GM11168 (cell line): ENCODE results near the gene SNRPD2.
"Not testable (repeated sequence)": the region's sequence is repeated elsewhere in the genome, so short reads cannot be mapped to it uniquely, and the experiment has no call there.

Source experiments
- in situ Hi-C: fragments of 300-500 bp; cut with MboI; formaldehyde crosslinking; loops from one replicate; pipeline ENCODE4 v1.12.0; 2022; ENCODE audit warnings: low sequenced_read_pairs; ENCODE audit not compliant: unreplicated experiment

SNRPD2 gene

GRCh38 chr19:45705710-45706415, 14.1 kb upstream of the SNRPD2 start:
- in situ Hi-C loops: no loop called here

GRCh38 chr19:45705115-45705514, 13.4 kb upstream of the SNRPD2 start:
- in situ Hi-C loops: no loop called here

GRCh38 chr19:45701676-45702075, 9.9 kb upstream of the SNRPD2 start:
- in situ Hi-C loops: no loop called here

- in situ Hi-C loops: no loop called here
Measured at GRCh38 chr19:45693106-45693788, 1.5 kb upstream of the SNRPD2 start.

GRCh38 chr19:45692187-45693105, 693 bp upstream of the SNRPD2 start, which contains the start of gene QPCTL:
Gene QPCTL (plus strand): TSS chr19:45692666. CDS start chr19:45692704, 38 bp downstream.
- in situ Hi-C loops: no loop called here

- in situ Hi-C loops: no loop called here
Measured at GRCh38 chr19:45687599-45687998, 4.2 kb downstream of the SNRPD2 start.

GRCh38 chr19:45685045-45685444, 6.7 kb downstream of the SNRPD2 start:
- in situ Hi-C loops: not testable (repeated sequence)

GRCh38 chr19:45682908-45683307, 8.8 kb downstream of the SNRPD2 start:
- in situ Hi-C loops: no loop called here

- in situ Hi-C loops: no loop called here
Measured at GRCh38 chr19:45682117-45682516, 9.6 kb downstream of the SNRPD2 start.

GRCh38 chr19:45681391-45682015, 10.2 kb downstream of the SNRPD2 start:
- in situ Hi-C loops: no loop called here

- in situ Hi-C loops: no loop called here
Measured at GRCh38 chr19:45677351-45678230, 14.2 kb downstream of the SNRPD2 start.

- in situ Hi-C loops: no loop called here
Measured at GRCh38 chr19:45676851-45677263, 14.9 kb downstream of the SNRPD2 start.

- in situ Hi-C loops: no loop called here
Measured at GRCh38 chr19:45674946-45675345, 16.8 kb downstream of the SNRPD2 start.

- in situ Hi-C loops: no loop called here
Measured at GRCh38 chr19:45670670-45671453, 20.9 kb downstream of the SNRPD2 start.

- in situ Hi-C loops: no loop called here
Measured at GRCh38 chr19:45668342-45668871, 23.3 kb downstream of the SNRPD2 start.

GRCh38 chr19:45667620-45668341, 24.0 kb downstream of the SNRPD2 start, which contains the start of gene GIPR:
Gene GIPR (plus strand): TSS chr19:45668221. CDS start chr19:45669521, 1,300 bp downstream.
- in situ Hi-C loops: no loop called here

- in situ Hi-C loops: no loop called here
Measured at GRCh38 chr19:45664575-45664974, 27.2 kb downstream of the SNRPD2 start.

GRCh38 chr19:45663800-45664199, 28.0 kb downstream of the SNRPD2 start:
- in situ Hi-C loops: no loop called here
